Lower lobe of right lung (tissue), 2 donors: ENCODE results near the gene C10orf62. TPM values are rescaled to one million over a fixed set of nuclear protein-coding genes. Genes with fewer than 3 reads are reported as not detected.
A peak's percentile ranks its signal among the peaks of the same experiment; 100 is the strongest.

Experiments
- ATAC-seq, 2 donors: fragments of 200-7000 bp; cut with Tn5 transposase; one replicate each; pipeline ENCODE4 v1.9.1; 2020 to 2022; ENCODE audit warnings: mild to moderate bottlenecking in 2 of 2, moderate library complexity in 2 of 2
- DNase-seq: peaks from one replicate; pipeline ENCODE4 v3.0.0-alpha.2; 2020
- H3K27ac ChIP-seq: fragments of 200-600 bp; one replicate; pipeline ENCODE4 v1.8.0; 2022
- H3K27me3 ChIP-seq: fragments of 200-600 bp; one replicate; pipeline ENCODE4 v1.8.0; 2022; ENCODE audit warnings: low read depth
- H3K36me3 ChIP-seq: fragments of 200-600 bp; one replicate; pipeline ENCODE4 v1.8.0; 2022; ENCODE audit warnings: mild to moderate bottlenecking
- H3K4me1 ChIP-seq: fragments of 200-600 bp; one replicate; pipeline ENCODE4 v1.8.0; 2022
- H3K4me3 ChIP-seq: fragments of 200-600 bp; one replicate; pipeline ENCODE4 v1.8.0; 2022; ENCODE audit warnings: mild to moderate bottlenecking
- H3K9me3 ChIP-seq: fragments of 200-600 bp; one replicate; pipeline ENCODE4 v1.8.0; 2022
- CTCF ChIP-seq: fragments of 200-600 bp; IDR thresholded peaks from one replicate; pipeline ENCODE4 v1.8.0; 2022; ENCODE audit warnings: antibody characterized with exemption, mild to moderate bottlenecking
- intact Hi-C: fragments of 100-400 bp; cut with DNase I; formaldehyde crosslinking; loops from one replicate; pipeline ENCODE4 v1.11.0; 2022
- total RNA-seq: library from RNA; stranded (reverse); fragmentation: NEBNext Ultra II Directional; extraction: Animal tissue kit (Norgen Biotek cat#: 25700); gene quantifications from one replicate; pipeline ENCODE4 v1.2.1, GENCODE V29; 2021
- donor health status: DM: no; HTN: yes; CAD: no; lungs with severe emphysema.

Gene C10orf62
- total RNA-seq, 1 donor from 2014 or later, result not detected

DNA sequence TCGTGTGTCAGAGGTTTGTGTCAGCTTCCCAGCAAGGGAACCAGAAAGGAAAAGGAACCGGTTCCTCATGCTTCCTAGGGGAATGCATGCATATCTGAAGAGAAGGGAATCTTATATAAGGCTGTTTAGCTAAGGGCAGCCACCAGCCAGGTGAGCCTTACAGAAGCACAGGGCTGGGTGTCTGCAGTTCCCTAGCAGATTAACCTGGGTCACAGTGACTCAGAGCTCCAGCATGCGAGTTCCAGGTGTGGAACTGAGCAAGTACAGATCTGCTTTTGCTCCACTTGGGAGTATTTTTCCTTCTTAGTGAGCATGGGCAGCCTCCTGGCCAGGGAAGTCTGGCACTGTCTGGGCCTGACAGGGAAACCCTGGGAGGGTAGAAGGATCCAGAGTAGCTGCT, 17.9 kb upstream of the C10orf62 start:
- peak overlapping the region; percentile 38 for H3K27ac ChIP-seq
- intact Hi-C loops, result no loop called here
- no peaks in the 10 kb centered on the region for H3K9me3 ChIP-seq
- DNase-seq, result no peak
- peaks cover 42% of the 10 kb centered on the region for H3K36me3 ChIP-seq
- no peaks in the 10 kb centered on the region for H3K27me3 ChIP-seq
- no peak for TF ChIP-seq CTCF
- H3K4me1 ChIP-seq, result peaks cover 9% of the 10 kb centered on the region
- no peak overlapping the region for H3K4me3 ChIP-seq
- ATAC-seq, result peak; percentile 65 to 82

DNA sequence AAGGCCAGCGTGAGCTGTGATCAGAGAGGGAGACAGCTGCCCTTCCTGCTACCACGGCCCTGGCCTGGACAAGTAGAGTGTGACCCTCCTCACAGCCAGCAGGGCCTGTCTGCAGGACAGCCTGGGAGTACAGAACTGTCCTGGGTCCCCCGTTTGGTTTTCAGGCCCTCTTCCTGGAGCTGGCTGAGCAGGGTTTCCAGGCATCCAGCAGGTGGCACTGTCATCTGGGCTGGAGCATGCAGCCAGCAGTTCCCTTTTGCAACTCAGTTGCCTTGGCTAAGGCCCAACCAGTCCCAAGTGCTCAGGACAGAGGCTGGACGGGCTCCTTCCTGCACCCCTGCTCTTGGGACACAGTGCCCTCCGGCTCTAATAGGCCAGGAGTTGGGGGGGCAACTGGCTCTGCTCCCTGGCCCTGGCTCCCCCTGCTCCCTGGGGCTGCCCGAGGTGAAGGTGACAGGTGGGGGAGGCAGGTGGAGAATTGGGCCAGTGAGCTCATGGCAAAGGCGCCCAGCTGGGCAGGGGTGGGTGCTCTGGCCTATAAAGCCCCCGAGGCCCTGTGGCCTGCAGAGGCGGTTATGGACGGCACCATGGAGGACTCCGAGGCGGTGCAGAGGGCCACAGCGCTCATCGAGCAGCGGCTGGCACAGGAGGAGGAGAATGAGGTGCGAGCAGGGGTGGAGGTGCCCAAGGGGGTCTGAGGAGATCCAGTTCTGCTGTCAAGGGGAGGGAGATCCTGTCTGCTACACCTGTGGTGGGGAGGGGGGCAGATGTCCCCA, 17.1 kb upstream of the C10orf62 start, which contains the start of gene ANKRD2:
ANKRD2 (plus strand) TSS at position 566 of the 776 bp plus-strand sequence; CDS start at position 576, 10 bp downstream.
- intact Hi-C loops, result no loop called here
- Histone ChIP-seq H3K27ac (peak within 1 kb of the TSS; percentile 38), H3K4me1 (peaks cover 9% of the 10 kb centered on the region), H3K27me3 (no peaks in the 10 kb centered on the region), H3K4me3 (no peak within 1 kb of the TSS), H3K9me3 (no peaks in the 10 kb centered on the region), H3K36me3 (peaks cover 42% of the 10 kb centered on the region)
- ATAC-seq (peak; percentile 74 to 81), DNase-seq (peak; percentile 81)
- peak; percentile 80 for TF ChIP-seq CTCF

DNA sequence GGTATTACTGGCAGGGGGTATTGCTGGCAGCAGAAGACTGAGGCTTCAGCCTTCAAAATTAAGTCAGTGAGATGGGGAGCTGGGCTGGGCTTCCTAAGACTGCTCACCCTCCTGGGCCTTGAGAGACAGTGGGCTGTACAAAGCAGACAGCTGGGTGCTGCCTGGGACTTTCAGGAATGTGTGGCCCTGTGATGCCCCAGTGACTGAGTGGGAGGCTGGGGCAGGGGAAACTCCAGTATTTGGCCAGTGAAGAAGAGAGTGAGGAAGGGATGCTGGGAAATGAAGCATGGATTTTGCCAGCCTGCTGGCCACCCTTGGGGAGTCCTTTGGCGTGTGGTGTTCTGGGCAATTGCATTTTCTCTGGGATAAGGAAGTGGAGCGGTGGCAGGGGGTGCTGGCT, 16.5 kb upstream of the C10orf62 start:
- Histone ChIP-seq H3K4me1 (peaks cover 9% of the 10 kb centered on the region), H3K27me3 (no peaks in the 10 kb centered on the region), H3K36me3 (peaks cover 38% of the 10 kb centered on the region), H3K4me3 (no peak overlapping the region), H3K27ac (no peak overlapping the region), H3K9me3 (no peaks in the 10 kb centered on the region)
- intact Hi-C loops, result no loop called here
- DNase-seq, result no peak
- TF ChIP-seq CTCF, result no peak
- ATAC-seq, result no peak

DNA sequence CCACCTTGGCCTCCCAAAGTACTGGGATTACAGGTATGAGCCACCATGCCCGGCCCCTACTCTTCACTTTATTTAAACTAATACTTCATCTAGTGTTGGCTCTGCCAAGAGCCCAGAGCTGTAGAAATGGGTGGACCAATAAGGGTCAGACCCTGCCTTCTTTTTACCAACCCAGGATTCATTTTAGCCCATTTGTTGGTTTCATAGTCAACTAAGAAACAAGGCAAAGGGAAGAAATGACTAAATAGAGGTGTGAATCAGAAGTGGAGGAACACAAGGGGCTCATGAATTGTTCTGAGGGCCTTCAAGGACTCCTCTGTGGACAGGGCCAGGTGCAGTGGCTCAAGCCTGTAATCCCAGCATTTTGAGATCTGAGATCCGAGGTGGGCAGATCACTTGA, 15.8 kb upstream of the C10orf62 start:
- no peaks in the 10 kb centered on the region for H3K9me3 ChIP-seq
- ATAC-seq, result no peak

More for the DNA sequence above, 15.8 kb upstream of the C10orf62 start:
- no peak for DNase-seq
- no peak overlapping the region for H3K27ac ChIP-seq
- H3K4me1 ChIP-seq, result peaks cover 9% of the 10 kb centered on the region
- H3K36me3 ChIP-seq, result peaks cover 31% of the 10 kb centered on the region
- no peak overlapping the region for H3K4me3 ChIP-seq
- intact Hi-C loops, result no loop called here
- no peak for TF ChIP-seq CTCF
- H3K27me3 ChIP-seq, result no peaks in the 10 kb centered on the region
